ENCODE data around the gene CDC42BPB.

The CDC42BPB gene

GRCh38 chr14:102892651-102893050 lies 164.7 kb downstream of the CDC42BPB start:
- DNase-seq, result no peak

DNA sequence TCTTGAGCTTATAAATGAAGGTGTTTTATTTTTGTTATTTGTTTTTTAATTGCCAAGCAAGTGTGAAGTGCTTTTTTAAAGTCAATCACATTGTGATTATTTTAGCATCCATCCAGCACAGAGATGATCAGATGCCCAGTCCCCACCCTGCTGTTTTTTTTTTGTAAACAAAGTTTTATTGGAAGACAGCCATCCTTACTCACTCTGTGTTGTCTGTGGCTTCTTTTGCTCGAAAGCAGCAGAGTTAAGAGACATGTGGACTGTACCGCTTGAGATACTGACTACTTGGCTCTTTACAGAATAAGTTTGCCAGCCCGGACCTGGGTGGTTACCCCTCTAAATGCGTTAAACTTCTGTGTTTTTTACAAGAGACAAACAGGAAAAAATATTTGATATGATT lies 165.8 kb downstream of the CDC42BPB start:
- DNase-seq, result peak; percentile 37

GRCh38 chr14:102891111-102891510 lies 166.2 kb downstream of the CDC42BPB start:
- DNase-seq, result no peak

- no peak for DNase-seq
Measured at GRCh38 chr14:102889615-102890014, 167.7 kb downstream of the CDC42BPB start.

DNA sequence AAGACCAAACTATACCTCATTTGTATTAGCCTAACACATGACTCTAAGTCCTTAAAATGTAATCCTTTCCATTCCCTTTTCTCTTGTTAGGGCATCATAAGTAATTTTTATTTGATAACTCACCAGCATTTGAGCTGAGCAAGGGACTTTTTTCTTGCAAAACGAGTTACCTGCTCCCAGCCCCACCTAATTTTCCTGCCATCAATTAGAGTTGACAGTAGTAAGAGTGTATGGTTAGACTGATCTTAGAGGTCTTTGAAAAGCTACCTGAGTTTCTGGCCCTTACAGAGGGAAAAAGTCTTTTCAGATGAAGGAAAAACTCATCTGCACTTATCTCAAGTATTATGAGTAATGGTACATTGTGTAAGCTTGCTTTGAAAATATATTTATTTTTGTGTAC lies 168.6 kb downstream of the CDC42BPB start:
- DNase-seq, result no peak

GRCh38 chr14:102885737-102886447 lies 171.5 kb downstream of the CDC42BPB start:
- no peak for DNase-seq

GRCh38 chr14:102883554-102883953 lies 173.8 kb downstream of the CDC42BPB start:
- DNase-seq, result no peak

GRCh38 chr14:102883089-102883541 lies 174.2 kb downstream of the CDC42BPB start:
- no peak for DNase-seq
